Activated CD8-positive, alpha-beta memory T cell treated with anti-CD3 and anti-CD28 coated beads for 4 hours (primary cell): ENCODE data around the gene DHRS7.

Source experiments
- DNase-seq, 2 donors: peaks; one replicate each; pipeline ENCODE4 v3.0.0-alpha.2; 2020; ENCODE audit warnings: low read depth in 2 of 2

Gene DHRS7

GRCh38 chr14:60184905-60185555 is 19.8 kb upstream of the DHRS7 start:
- no peak for DNase-seq

DNA sequence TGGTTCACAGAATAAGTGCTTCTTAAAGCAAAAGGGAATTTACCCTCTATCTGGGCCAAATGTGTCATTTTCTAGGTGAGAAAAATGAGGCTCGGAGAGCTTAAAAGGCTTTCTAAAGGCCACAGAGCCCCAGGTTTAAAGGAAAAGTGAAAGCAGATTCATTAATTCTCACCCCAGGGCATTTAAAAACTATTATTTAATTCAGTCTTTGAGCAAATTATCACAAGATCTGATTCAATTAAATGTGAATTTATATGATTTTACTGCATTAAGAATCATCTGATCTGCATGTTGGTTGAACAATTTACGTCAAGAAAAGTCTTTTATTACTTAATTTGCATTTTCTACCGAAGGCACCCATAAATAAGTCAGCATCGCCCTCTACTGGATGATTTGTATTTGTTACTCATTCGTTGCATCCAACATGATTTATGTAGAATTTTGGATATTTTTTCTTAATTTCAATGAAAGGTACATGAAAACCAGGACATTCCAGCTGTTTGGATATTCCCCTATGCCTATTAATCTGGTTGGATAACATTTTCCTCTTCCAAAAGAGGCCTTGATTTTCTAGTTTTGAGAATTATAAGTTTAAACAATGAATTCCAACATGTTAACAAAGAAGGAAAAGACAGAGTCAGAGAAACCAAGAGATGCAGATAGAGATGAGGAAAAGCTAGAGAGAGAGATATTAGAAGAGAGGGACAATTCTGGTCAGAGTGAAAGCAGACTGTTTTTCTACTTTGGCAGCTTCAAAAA is 19.1 kb upstream of the DHRS7 start:
- no peak for DNase-seq

- DNase-seq, result no peak
Observed at GRCh38 chr14:60183741-60184140, 18.5 kb upstream of the DHRS7 start.

DNA sequence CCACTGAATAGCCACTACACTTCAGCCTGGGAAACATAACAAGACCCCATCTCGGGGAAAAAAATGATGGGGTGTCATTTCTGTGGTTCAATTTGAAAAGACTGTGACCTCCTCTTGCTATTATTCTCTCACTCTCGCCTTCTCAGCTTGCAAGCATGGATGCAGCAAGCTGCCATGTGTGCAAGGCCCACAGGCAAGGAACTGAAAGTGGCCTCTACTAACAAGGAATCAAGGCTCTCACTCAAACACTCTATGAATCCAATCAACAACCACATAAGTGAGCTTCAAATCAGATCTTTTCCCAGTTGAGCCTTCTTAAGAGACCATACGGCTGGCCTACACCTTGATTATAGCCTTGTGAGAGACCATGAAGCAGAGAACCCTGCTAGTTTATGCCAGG is 17.9 kb upstream of the DHRS7 start:
- DNase-seq, result no peak

GRCh38 chr14:60179431-60179869 is 14.3 kb upstream of the DHRS7 start:
- DNase-seq, result no peak

DNA sequence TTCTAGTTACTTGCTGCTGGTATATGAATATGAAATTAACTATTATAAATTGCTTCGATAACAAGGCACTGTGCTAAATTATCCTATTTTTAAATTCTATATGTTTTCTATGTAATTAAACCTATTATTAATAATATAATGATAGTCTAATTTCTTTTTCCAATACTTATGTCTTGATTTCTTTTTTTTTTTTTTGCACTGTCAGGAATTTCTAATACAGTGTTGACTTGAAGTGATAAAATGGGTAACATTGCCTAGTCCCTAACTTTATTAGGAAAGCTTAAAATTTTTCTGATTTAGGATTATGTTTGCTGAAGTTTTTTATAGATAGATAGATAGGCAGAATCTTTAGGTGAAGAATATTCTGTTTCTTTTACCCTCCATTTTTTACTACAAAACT is 13.6 kb upstream of the DHRS7 start:
- no peak for DNase-seq

- no peak for DNase-seq
Observed at GRCh38 chr14:60178164-60178563, 13.0 kb upstream of the DHRS7 start.

GRCh38 chr14:60175255-60175902 is 10.2 kb upstream of the DHRS7 start:
- DNase-seq, result no peak

DNA sequence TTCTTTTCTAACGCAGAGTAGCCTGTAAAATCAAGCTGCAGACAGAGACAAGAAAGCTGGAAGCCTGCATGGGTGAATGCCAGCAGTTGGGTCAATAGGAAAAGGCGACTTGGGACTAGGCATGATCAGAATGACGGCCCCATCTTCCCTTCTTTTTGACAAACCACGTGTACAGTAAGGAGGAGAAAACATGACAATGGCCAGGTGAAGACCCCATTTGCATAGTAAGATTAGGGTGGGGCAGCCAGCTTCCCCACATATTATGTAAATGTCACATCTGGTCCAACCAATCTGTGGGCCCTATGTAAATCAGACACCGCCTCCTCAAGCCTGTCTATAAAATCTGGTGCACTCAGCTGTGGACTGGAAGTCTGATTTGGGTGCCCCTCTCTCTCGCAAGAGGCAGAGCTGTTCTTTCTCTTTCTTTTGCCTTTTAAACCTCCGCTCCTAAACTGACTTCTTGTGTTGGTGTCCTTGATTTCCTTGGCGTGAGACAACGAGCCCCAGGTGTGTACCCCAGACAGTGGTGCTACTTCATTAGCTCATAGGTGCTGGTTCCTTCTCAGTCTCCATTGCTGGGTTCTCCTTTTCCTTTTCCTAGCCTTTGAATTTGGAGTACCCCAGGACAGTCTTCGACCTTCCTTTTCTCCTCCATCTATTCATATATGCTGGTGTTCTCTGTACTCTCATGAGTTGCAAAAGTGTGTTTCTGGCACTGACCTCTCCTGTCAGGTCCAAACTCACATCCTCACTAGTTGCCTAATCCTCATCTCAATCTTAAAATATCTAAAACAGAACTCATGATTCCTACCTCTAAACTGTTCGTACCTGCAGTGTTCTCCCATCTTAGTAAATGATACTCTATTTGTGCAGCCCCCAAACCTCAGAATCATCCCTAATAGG is 9.4 kb upstream of the DHRS7 start:
- no peak for DNase-seq

GRCh38 chr14:60171690-60172089 is 6.5 kb upstream of the DHRS7 start:
- DNase-seq, result no peak

GRCh38 chr14:60170948-60171347 is 5.8 kb upstream of the DHRS7 start:
- DNase-seq, result no peak

DNA sequence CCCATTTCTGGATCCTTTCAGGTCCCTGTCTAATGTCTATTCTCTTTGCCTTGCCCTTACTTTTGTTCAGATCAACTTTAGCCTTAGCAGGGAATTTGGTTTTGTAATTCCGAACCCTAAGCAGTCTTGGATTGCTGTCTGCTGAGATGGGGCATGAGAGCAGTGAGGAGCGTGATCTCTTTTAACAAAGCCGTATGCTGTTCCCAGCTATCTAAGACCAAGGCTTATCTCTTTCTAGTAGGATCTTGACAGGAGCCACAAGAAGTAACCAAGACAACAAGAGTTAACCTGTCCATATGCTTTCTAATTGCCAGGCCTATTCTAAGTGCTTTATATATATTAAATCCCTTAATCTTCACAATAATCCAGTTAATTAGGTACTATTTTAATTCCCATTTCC is 4.5 kb upstream of the DHRS7 start:
- no peak for DNase-seq

DNA sequence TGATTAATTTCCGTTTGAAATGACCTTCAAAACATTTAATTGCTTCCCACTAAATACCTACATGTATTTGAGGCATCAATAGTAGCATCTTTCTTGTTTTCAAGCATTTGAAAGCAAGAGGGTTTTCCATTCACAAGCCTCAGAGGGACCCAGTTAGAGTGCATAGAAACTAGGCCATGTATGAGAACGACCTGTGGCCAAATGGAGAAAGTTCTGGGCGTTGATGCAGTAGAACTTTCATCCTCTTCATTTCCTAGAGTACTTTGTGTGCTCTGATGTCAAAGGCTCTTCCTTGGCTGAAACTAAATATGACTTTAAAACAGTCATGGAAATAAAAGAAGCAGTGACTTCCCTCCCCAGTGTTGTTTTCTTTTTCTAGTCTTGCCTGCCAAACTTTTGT is 944 bp upstream of the DHRS7 start:
- no peak for DNase-seq

- DNase-seq, result no peak
Observed at GRCh38 chr14:60165547-60165876, 314 bp upstream of the DHRS7 start.

DNA sequence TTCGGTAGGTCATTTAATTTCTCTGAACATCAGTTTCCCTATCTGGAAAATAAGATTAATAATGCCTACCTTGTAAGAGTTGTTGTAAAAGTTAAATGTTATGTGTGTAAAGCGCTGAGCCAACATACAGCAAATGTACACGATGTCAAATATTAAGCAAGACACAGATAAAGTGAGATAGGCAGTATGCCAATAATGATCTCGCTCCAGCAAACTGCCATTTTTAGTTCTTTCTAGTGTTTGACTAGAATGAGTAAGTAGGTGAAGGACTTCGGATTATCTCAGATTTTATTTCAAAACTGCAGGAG is 840 bp downstream of the DHRS7 start:
- DNase-seq, result no peak

DNA sequence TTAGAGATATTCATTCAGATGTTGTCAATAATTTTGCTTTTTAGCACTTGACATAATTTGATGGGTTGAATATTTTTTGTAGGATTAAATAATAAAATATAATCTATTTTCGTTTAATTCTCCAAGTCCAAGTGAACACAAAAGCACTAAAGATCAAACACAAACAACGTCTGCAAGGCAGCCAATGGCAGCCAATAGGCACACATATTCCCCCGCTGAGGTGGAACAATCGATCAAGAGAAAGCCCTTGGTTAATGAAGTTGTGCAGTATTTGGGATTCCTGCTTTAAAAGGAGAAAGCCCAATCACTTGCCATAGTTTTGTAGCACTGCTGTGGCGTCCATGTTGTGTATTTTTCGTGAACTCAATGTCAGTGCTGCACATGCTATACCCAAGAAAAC is 1.5 kb downstream of the DHRS7 start:
- DNase-seq, result no peak

GRCh38 chr14:60161196-60162107 is 3.7 kb downstream of the DHRS7 start:
- no peak for DNase-seq

DNA sequence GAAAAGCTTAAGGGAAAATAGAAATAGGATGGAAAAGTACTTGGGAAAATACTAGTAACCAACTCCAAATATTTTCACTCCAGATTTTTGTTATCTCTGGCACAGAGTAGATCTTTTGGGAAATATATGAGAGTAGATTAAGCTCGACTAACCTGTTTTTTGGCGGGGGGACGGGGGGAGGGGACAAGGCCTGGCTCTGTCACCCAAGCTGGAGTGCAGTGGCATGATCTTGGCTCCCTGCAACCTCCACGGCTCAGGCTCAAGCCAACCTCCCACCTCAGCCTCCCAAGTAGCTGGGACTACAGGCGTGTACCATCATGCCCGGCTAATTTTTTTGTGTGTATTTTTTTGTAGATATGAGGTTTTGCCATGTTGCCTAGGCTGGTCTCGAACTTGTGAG is 4.8 kb downstream of the DHRS7 start:
- DNase-seq, result no peak

- DNase-seq, result no peak
Observed at GRCh38 chr14:60154671-60155070, 10.5 kb downstream of the DHRS7 start.

DNA sequence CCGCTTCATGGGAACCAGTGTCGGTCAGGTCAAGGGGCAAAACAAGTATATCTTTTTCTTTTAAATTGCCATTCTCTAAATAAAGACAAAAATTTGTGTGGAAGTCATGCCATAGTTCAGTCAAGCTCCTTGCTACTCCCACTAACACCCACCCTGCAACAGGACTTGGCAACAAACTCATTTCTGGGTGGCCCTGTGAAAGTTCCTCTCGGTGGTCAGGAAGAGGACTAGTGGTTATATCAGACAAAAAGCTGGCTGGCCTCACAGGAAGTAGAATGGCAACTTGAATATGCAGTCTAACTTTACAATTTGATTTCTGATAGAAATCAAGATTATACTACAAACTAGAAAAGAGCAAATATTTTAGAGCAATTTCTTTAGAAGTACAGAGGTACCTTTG is 11.2 kb downstream of the DHRS7 start:
- peak in 1 of 2 donors; percentile 3 for DNase-seq

GRCh38 chr14:60151715-60152114 is 13.5 kb downstream of the DHRS7 start:
- peak; percentile 26 to 64 for DNase-seq
